AG04449 (cell line): ENCODE measurements around the gene MAT2B.

Source experiments
- CTCF ChIA-PET: fragments of 350-600 bp; formaldehyde crosslinking; extraction: SDS; loops from one replicate; lab custom pipeline; 2021; ENCODE audit warnings: antibody characterized with exemption; lab: Yijun Ruan, JAX
- POLR2A ChIA-PET: fragments of 400-600, 350-600 bp; formaldehyde crosslinking; extraction: SDS; loops from one replicate; lab custom pipeline; 2020; ENCODE audit warnings: antibody characterized with exemption, inconsistent platforms; lab: Yijun Ruan, JAX
- DNase-seq: peaks from one replicate; pipeline ENCODE4 v3.0.0-alpha.2; 2010; ENCODE audit warnings: low read depth, low spot score
- H3K4me3 ChIP-seq: 2 replicates; pipeline ENCODE4 v1.5.1; 2011; ENCODE audit warnings: low read depth, mild to moderate bottlenecking, control low read depth, low read length
- TF ChIP-seq, protein P1 (sequence below): IDR thresholded peaks from one replicate; pipeline ENCODE4 v1.5.1; 2011; ENCODE audit warnings: mild to moderate bottlenecking, moderate library complexity, low read length, control low read depth, inconsistent platforms; ENCODE audit not compliant: insufficient read depth; ENCODE audit errors: missing control alignments

The MAT2B gene

DNA sequence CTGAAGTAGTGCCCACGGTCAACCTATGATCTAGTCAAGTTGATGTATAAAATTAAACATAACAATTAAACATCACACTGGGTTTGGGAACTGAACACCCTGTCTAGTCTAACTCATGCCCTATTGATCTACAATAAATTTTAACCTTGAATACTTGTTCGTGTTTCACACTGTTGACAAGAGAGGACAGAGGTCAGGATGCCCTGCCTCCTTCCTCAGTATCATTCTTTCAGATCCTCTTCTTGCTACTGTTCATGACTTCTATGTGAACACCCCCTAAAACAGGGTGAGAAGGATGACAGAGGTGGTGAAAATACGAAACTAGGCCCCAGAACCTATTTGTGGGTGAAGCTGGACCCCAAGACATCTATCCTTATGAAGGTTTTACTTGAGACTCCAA lies 8.1 kb upstream of the MAT2B start:
- TF ChIP-seq, protein P1, sequence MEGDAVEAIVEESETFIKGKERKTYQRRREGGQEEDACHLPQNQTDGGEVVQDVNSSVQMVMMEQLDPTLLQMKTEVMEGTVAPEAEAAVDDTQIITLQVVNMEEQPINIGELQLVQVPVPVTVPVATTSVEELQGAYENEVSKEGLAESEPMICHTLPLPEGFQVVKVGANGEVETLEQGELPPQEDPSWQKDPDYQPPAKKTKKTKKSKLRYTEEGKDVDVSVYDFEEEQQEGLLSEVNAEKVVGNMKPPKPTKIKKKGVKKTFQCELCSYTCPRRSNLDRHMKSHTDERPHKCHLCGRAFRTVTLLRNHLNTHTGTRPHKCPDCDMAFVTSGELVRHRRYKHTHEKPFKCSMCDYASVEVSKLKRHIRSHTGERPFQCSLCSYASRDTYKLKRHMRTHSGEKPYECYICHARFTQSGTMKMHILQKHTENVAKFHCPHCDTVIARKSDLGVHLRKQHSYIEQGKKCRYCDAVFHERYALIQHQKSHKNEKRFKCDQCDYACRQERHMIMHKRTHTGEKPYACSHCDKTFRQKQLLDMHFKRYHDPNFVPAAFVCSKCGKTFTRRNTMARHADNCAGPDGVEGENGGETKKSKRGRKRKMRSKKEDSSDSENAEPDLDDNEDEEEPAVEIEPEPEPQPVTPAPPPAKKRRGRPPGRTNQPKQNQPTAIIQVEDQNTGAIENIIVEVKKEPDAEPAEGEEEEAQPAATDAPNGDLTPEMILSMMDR = no peak
- ChIA-PET POLR2A (no interaction called here), CTCF (no interaction called here)
- H3K4me3 ChIP-seq = no peak overlapping the region
- no peak for DNase-seq

DNA sequence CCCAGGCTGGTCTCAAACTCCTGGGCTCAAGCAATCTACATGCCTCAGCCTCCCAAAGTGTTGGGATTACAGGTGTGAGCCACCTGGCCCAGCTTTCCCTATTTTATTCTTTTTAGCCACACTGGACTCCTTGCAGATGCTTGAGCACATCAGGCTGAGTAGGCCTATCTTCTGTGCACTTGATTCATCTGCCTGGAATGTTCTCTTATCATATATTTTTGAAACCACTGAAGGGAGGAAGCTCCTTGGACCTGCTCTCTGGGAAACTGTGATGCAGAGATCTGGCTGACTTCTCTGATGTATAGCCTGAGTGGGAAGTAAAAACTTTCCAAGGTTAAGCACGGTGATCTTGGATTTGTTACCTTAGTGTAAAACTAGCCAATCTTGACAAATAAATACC lies 6.5 kb upstream of the MAT2B start:
- POLR2A ChIA-PET = no interaction called here
- TF ChIP-seq, protein P1 = no peak
- CTCF ChIA-PET = interaction anchor here (1.2 to 1.3 kb wide), 2 partner anchors 25 to 26 kb away, joined by 4 to 5 read pairs; no protein-coding TSS in a partner anchor
- no peak overlapping the region for H3K4me3 ChIP-seq
- no peak for DNase-seq

DNA sequence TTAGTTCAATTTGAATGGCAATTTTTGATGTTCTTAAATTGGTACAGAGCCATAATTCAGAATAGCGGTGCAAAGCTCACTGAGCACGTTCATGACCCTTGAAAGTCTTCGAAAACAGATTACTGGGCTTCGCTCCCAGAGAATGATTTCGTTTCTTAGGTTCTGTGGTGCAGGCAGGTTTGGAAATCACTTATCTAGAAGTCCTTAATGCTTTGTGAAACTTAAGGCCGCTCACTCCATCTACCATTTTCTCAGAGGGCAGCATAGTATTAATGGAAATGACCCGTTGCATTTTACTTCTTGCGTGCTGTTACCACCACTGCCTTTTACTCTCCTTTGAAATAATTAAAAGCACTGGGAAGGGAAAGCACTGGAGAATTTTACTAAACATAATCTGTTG lies 2.9 kb upstream of the MAT2B start:
- peak overlapping the region; percentile 78 for H3K4me3 ChIP-seq
- POLR2A ChIA-PET = no interaction called here
- CTCF ChIA-PET = interaction anchor here (1.0 to 2.0 kb wide), 7 partner anchors 11 to 29 kb away, joined by 3 to 8 read pairs (median 4); no protein-coding TSS in a partner anchor
- TF ChIP-seq, protein P1 = no peak
- DNase-seq = no peak

DNA sequence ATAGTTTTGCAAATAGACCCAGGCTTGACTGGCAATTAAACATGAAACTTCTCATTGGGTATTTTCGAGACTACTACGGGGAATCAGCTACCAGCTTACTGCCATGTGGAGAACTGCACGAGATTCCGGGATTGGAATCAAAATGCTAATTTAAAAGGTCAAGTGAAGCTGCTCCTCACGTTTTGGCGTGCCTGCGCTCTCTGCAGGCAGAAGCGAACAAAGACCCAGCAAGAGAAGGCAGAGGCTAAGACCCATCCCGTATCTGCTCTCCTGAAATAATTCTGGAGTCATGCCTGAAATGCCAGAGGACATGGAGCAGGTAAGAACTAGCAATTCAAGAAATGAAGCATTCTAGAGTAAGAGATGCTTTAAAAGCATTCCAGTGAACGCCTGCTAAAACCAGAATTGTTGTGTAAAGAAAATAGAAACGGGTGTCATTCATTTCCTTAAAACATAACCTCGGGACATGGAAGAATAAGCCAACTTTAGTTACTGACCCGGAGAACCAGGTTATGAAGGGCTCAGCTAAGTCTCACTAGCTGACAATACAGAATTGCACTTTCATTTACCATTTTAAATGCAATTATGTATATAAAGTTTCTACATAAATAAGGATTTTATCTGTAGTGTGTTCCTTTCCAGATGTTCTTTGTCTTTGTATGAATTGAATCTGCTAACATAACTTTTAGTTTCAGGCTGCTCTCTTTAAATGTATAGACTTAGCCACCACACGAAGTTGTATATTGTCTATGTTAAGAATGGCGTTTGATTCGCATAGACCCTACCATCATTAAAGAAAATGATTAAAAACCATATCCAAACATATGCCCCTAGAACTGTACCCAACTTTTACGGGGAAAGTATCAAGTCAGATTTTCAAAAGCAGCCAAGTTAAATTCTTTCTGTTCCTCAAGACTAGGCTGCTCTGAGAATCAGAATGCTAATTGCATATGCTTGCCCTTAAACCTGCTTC lies 2.0 kb upstream of the MAT2B start:
- ChIA-PET POLR2A (interaction anchor here (1.2 kb wide), 1 partner anchor 11 kb away, joined by 4 read pairs; no protein-coding TSS in a partner anchor), CTCF (interaction anchor here (1.0 to 2.0 kb wide), 5 partner anchors 12 to 30 kb away, joined by 3 to 8 read pairs (median 4); no protein-coding TSS in a partner anchor)
- peak overlapping the region; percentile 78 for H3K4me3 ChIP-seq
- DNase-seq = no peak
- TF ChIP-seq, protein P1 = peak; percentile 55

DNA sequence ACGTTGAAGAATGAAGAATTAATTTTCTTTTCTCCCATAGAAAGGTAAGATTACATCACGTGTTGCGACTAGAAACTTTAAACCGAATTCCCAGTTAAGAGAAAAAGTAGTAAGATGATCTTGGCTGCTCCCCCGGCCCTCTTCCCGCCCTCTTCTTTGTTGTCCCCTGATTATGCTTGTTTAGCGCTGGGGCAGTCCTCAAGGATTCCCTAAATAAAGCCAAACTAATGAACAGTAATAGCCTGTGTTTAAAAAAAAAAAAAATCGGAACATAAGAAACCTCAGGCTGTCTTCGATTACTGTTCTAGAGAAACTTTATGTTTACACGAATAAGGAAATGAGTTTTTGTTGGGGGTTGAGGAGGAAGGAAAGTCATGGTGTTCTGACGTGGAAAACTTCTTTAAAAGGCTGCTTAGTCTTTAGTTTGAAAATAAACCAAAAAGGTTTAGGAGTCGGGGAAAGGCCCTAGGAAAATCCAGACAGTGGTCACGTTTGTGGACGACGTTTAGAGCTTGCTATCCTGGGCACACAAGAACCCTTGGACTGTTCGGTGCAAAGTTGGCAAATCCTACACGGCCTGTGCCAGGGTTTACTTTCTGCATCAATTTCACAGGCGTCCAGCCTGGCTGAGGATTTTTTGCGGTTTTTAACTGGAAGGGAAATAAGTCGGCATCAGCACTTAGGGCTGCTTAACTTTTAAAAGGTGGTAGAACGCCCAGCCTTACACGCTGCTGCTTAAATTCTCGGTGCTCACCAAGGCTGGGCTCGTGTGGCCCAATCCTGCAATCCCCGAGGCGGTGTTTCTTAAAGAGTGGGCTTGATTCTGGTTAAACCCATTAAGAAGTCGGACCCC lies 1.1 kb upstream of the MAT2B start:
- TF ChIP-seq, protein P1 = no peak
- POLR2A ChIA-PET = interaction anchor here (1.2 kb wide), 2 partner anchors 12 to 45 kb away, joined by 3 to 4 read pairs; no protein-coding TSS in a partner anchor
- CTCF ChIA-PET = interaction anchor here (1.4 to 2.0 kb wide), 4 partner anchors 13 to 30 kb away, joined by 3 to 12 read pairs (median 7); no protein-coding TSS in a partner anchor
- no peak for DNase-seq
- H3K4me3 ChIP-seq = peak overlapping the region; percentile 78
